H9 (cell line): ENCODE measurements around the gene PFDN2. TPM values are rescaled to one million over a fixed set of nuclear protein-coding genes. Genes with fewer than 3 reads are reported as not detected.

Source experiments
- DNase-seq: peaks from one replicate; pipeline ENCODE4 v3.0.0-alpha.2; 2017
- H2AFZ ChIP-seq: one replicate; pipeline ENCODE4 v1.6.1; 2013; ENCODE audit warnings: mild to moderate bottlenecking, low read length, control low read depth, moderate library complexity
- H2AK5ac ChIP-seq: 2 replicates; pipeline ENCODE4 v1.6.1; 2013; ENCODE audit warnings: low read length, control low read depth, mixed read lengths; ENCODE audit not compliant: insufficient read length
- H2BK120ac ChIP-seq: one replicate; pipeline ENCODE4 v1.6.1; 2013; ENCODE audit warnings: low read depth, mild to moderate bottlenecking, low read length, control low read depth, inconsistent platforms; ENCODE audit not compliant: poor library complexity, severe bottlenecking
- H2BK12ac ChIP-seq: 2 replicates; pipeline ENCODE4 v1.6.1; 2013; ENCODE audit warnings: low read length, control low read depth, mixed read lengths, low read depth; ENCODE audit not compliant: insufficient read length
- H2BK15ac ChIP-seq: 2 replicates; pipeline ENCODE4 v1.6.1; 2013; ENCODE audit warnings: low read depth, low read length, control low read depth
- H2BK20ac ChIP-seq: one replicate; pipeline ENCODE4 v1.6.1; 2013; ENCODE audit warnings: low read depth, mild to moderate bottlenecking, low read length, control low read depth, inconsistent platforms; ENCODE audit not compliant: poor library complexity, severe bottlenecking
- H2BK5ac ChIP-seq: 2 replicates; pipeline ENCODE4 v1.6.1; 2013; ENCODE audit warnings: low read length, control low read depth, mixed read lengths; ENCODE audit not compliant: insufficient read length
- H3K14ac ChIP-seq: 2 replicates; pipeline ENCODE4 v1.6.1; 2013; ENCODE audit warnings: low read length, control low read depth; ENCODE audit not compliant: insufficient read depth
- H3K18ac ChIP-seq: 2 replicates; pipeline ENCODE4 v1.6.1; 2013; ENCODE audit warnings: low read depth, mild to moderate bottlenecking, mixed read lengths, low read length, control low read depth; ENCODE audit not compliant: insufficient read length
- H3K23ac ChIP-seq: 2 replicates; pipeline ENCODE4 v1.6.1; 2013; ENCODE audit warnings: low read length, control low read depth, mixed read lengths, low read depth; ENCODE audit not compliant: insufficient read length
- H3K23me2 ChIP-seq: 2 replicates; pipeline ENCODE4 v1.6.1; 2013; ENCODE audit warnings: low read depth, mild to moderate bottlenecking, mixed read lengths, low read length, control low read depth; ENCODE audit not compliant: insufficient read length, poor library complexity, severe bottlenecking
- H3K27ac ChIP-seq: 2 replicates; pipeline ENCODE4 v1.5.1; 2013; ENCODE audit warnings: low read length, control low read depth, mixed read lengths, low read depth; ENCODE audit not compliant: insufficient read length
- H3K27me3 ChIP-seq: 2 replicates; pipeline ENCODE4 v1.6.1; 2013; ENCODE audit warnings: low read length, control low read depth, inconsistent platforms; ENCODE audit not compliant: insufficient read depth
- H3K4ac ChIP-seq: 2 replicates; pipeline ENCODE4 v1.6.1; 2013; ENCODE audit warnings: low read depth, mild to moderate bottlenecking, control low read depth, inconsistent platforms, low read length, moderate library complexity
- H3K4me1 ChIP-seq: 2 replicates; pipeline ENCODE4 v1.6.1; 2013; ENCODE audit warnings: low read length, control low read depth, inconsistent platforms; ENCODE audit not compliant: insufficient read depth
- H3K4me2 ChIP-seq: 2 replicates; pipeline ENCODE4 v1.6.1; 2013; ENCODE audit warnings: low read length, control low read depth, mixed read lengths; ENCODE audit not compliant: insufficient read length, insufficient read depth
- H3K56ac ChIP-seq: 2 replicates; pipeline ENCODE4 v1.6.1; 2013; ENCODE audit warnings: low read depth, mild to moderate bottlenecking, mixed read lengths, low read length, control low read depth; ENCODE audit not compliant: insufficient read length
- H3K79me1 ChIP-seq: 2 replicates; pipeline ENCODE4 v1.6.1; 2013; ENCODE audit warnings: low read depth, mild to moderate bottlenecking, moderate library complexity, low read length, control low read depth, inconsistent platforms; ENCODE audit not compliant: insufficient read depth, poor library complexity, severe bottlenecking
- H3K79me2 ChIP-seq: 2 replicates; pipeline ENCODE4 v1.6.1; 2013; ENCODE audit warnings: low read length, control low read depth, inconsistent platforms; ENCODE audit not compliant: insufficient read depth
- H3K9ac ChIP-seq: 2 replicates; pipeline ENCODE4 v1.6.1; 2013; ENCODE audit warnings: low read length, control low read depth, mixed read lengths; ENCODE audit not compliant: insufficient read length; ENCODE audit errors: extremely low read depth
- H3K9me3 ChIP-seq: one replicate; pipeline ENCODE4 v1.6.1; 2013; ENCODE audit warnings: low read depth, low read length, inconsistent platforms; ENCODE audit not compliant: control insufficient read depth
- H3T11ph ChIP-seq: one replicate; pipeline ENCODE4 v1.6.1; 2013; ENCODE audit warnings: mild to moderate bottlenecking, low read length, control low read depth, inconsistent platforms
- H4K20me1 ChIP-seq: one replicate; pipeline ENCODE4 v1.6.1; 2013; ENCODE audit not compliant: control insufficient read depth, insufficient read length, insufficient read depth
- H4K5ac ChIP-seq: 2 replicates; pipeline ENCODE4 v1.6.1; 2013; ENCODE audit warnings: low read depth, mild to moderate bottlenecking, mixed read lengths, low read length, control low read depth; ENCODE audit not compliant: insufficient read length
- H4K8ac ChIP-seq: replicated peaks from 2 replicates; pipeline ENCODE4 v1.6.1; 2013; ENCODE audit warnings: low read length, control low read depth, mixed read lengths, low read depth; ENCODE audit not compliant: insufficient read length
- H4K91ac ChIP-seq: 2 replicates; pipeline ENCODE4 v1.6.1; 2013; ENCODE audit warnings: low read depth, mild to moderate bottlenecking, moderate library complexity, mixed read lengths, low read length, control low read depth; ENCODE audit not compliant: insufficient read length
- H3K27ac Mint-ChIP-seq, 3 experiments: 2 replicates in 2 of 3; 3 replicates in 1 of 3; pipeline ENCODE4 v1.8.0; 2020 to 2021; ENCODE audit warnings: mixed read lengths in 3 of 3, mild to moderate bottlenecking in 1 of 3, moderate library complexity in 1 of 3
- H3K27me3 Mint-ChIP-seq: 2 replicates; pipeline ENCODE4 v1.8.0; 2021; ENCODE audit warnings: low read depth, mild to moderate bottlenecking, moderate library complexity, mixed read lengths
- H3K36me3 Mint-ChIP-seq, 3 experiments: 2 replicates in 2 of 3; 3 replicates in 1 of 3; pipeline ENCODE4 v1.8.0; 2020 to 2021; ENCODE audit warnings: low read depth in 3 of 3, mixed read lengths in 3 of 3; ENCODE audit not compliant: insufficient read depth in 1 of 3
- H3K4me1 Mint-ChIP-seq, 2 experiments: 2 replicates each; pipeline ENCODE4 v1.8.0; 2020; ENCODE audit warnings: mixed read lengths in 2 of 2
- H3K4me3 Mint-ChIP-seq, 2 experiments: 2 replicates in 1 of 2; 3 replicates in 1 of 2; pipeline ENCODE4 v1.8.0; 2020 to 2021; ENCODE audit warnings: mild to moderate bottlenecking in 2 of 2, mixed read lengths in 2 of 2, moderate library complexity in 1 of 2
- H3K9me3 Mint-ChIP-seq, 2 experiments: 2 replicates in 1 of 2; 3 replicates in 1 of 2; pipeline ENCODE4 v1.8.0; 2020; ENCODE audit warnings: mild to moderate bottlenecking in 2 of 2, mixed read lengths in 2 of 2, moderate library complexity in 1 of 2
- WGBS: extraction: QIAGEN DNeasy Blood & Tissue Kit; methylation state at CpG from one replicate; pipeline ENCODE4 v1.1.7; 2013; ENCODE audit warnings: missing lambda C conversion rate, low lambda C conversion rate, mixed read lengths; ENCODE audit not compliant: insufficient read length; ENCODE audit errors: extremely low coverage; 5-methylcytosine and 5-hydroxymethylcytosine counted together
- total RNA-seq: library from RNA; stranded (reverse); gene quantifications from 2 replicates; pipeline ENCODE4 v1.2.1, GENCODE V29; 2021
- TF ChIP-seq, protein P1 (sequence below): fragments of 200-600 bp; sonication (generic); conservative IDR thresholded peaks from 3 replicates; pipeline ENCODE4 v1.8.0; 2021; ENCODE audit warnings: antibody characterized with exemption, mild to moderate bottlenecking

PFDN2 gene
- total RNA-seq, 1 experiment from 2014 or later: 71.8 TPM

DNA sequence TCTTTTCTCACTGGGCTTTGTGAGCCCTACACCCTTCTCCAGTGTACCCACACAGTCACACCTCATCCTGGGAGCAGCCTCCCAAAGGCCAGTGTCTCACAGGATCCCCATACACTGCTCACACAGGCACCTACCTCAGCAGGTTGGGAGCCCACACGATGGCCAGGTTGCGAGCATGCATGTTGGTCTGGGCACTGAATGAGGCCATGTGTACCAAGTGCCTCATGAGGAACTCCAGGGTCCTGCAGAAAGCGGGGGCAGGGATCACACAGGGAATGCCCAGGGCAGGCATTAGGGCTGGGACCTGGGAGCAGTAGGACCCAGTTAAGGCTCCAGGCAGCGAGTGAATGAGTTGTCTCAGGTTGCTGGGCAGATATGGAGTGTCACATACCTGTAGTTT is 63.6 kb downstream of the PFDN2 start:
- Mint-ChIP-seq H3K36me3 (no peaks in the 10 kb centered on the region; a peak in 1 of 7 replicates), H3K27ac (no peak overlapping the region), H3K9me3 (no peaks in the 10 kb centered on the region; a peak in 1 of 5 replicates), H3K4me1 (no peaks in the 10 kb centered on the region), H3K27me3 (peaks cover 16% of the 10 kb centered on the region), H3K4me3 (no peak overlapping the region)
- no peak overlapping the region for H3K4me2 ChIP-seq
- no peak overlapping the region for H4K8ac ChIP-seq
- no peak overlapping the region for H3K18ac ChIP-seq
- no peak overlapping the region for H3K14ac ChIP-seq
- no peak overlapping the region for H3K27ac ChIP-seq
- no peak overlapping the region for H2BK120ac ChIP-seq
- H3K79me1 ChIP-seq: no peaks in the 10 kb centered on the region
- H2BK20ac ChIP-seq: no peak overlapping the region
- no CpG with 5 or more reads among the region's 4 CpGs for WGBS
- no peaks in the 10 kb centered on the region for H3K4me1 ChIP-seq
- H3K23ac ChIP-seq: no peak overlapping the region
- no peaks in the 10 kb centered on the region for H3K79me2 ChIP-seq
- no peak overlapping the region for H3T11ph ChIP-seq
- no peak overlapping the region for H2BK12ac ChIP-seq
- TF ChIP-seq, protein P1, sequence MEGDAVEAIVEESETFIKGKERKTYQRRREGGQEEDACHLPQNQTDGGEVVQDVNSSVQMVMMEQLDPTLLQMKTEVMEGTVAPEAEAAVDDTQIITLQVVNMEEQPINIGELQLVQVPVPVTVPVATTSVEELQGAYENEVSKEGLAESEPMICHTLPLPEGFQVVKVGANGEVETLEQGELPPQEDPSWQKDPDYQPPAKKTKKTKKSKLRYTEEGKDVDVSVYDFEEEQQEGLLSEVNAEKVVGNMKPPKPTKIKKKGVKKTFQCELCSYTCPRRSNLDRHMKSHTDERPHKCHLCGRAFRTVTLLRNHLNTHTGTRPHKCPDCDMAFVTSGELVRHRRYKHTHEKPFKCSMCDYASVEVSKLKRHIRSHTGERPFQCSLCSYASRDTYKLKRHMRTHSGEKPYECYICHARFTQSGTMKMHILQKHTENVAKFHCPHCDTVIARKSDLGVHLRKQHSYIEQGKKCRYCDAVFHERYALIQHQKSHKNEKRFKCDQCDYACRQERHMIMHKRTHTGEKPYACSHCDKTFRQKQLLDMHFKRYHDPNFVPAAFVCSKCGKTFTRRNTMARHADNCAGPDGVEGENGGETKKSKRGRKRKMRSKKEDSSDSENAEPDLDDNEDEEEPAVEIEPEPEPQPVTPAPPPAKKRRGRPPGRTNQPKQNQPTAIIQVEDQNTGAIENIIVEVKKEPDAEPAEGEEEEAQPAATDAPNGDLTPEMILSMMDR: no peak
- no peaks in the 10 kb centered on the region for H3K23me2 ChIP-seq
- H2AFZ ChIP-seq: no peak overlapping the region
- no peak overlapping the region for H3K56ac ChIP-seq
- no peak overlapping the region for H3K4ac ChIP-seq
- no peak for DNase-seq
- no peak overlapping the region for H2AK5ac ChIP-seq
- no peak overlapping the region for H2BK5ac ChIP-seq
- no peaks in the 10 kb centered on the region for H3K9me3 ChIP-seq
- H4K91ac ChIP-seq: no peak overlapping the region
- no peak overlapping the region for H4K5ac ChIP-seq
- H2BK15ac ChIP-seq: no peak overlapping the region
- no peak overlapping the region for H3K9ac ChIP-seq
- H3K27me3 ChIP-seq: no peaks in the 10 kb centered on the region; the same call in 1 of the 2 replicates
- no peaks in the 10 kb centered on the region for H4K20me1 ChIP-seq
